Neural progenitor cell (in vitro differentiated cells): ENCODE results near the gene CCDC152. TPM values are rescaled to one million over a fixed set of nuclear protein-coding genes. Genes with fewer than 3 reads are reported as not detected.

Experiments
- DNase-seq: peaks from one replicate; pipeline ENCODE4 v3.0.0-alpha.2; 2016; ENCODE audit warnings: low spot score
- H2AFZ ChIP-seq: fragments of 200-600 bp; sonication (generic); replicated peaks from 2 replicates; pipeline ENCODE4 v1.6.1; 2016; ENCODE audit warnings: antibody characterized with exemption
- H3F3A ChIP-seq: fragments of 200-600 bp; sonication (generic); 2 replicates; pipeline ENCODE4 v1.6.1; 2016; ENCODE audit warnings: antibody characterized with exemption, low read depth
- H3K27ac ChIP-seq: fragments of 200-600 bp; sonication (generic); 2 replicates; pipeline ENCODE4 v1.5.1; 2016; ENCODE audit warnings: mild to moderate bottlenecking
- H3K27me3 ChIP-seq: fragments of 200-600 bp; sonication (generic); 2 replicates; pipeline ENCODE4 v1.6.1; 2016; ENCODE audit warnings: mild to moderate bottlenecking, moderate library complexity
- H3K36me3 ChIP-seq: fragments of 200-600 bp; sonication (generic); 2 replicates; pipeline ENCODE4 v1.5.1; 2016
- H3K4me1 ChIP-seq: fragments of 200-600 bp; sonication (generic); 2 replicates; pipeline ENCODE4 v1.6.1; 2016; ENCODE audit warnings: mixed run types
- H3K4me2 ChIP-seq: fragments of 200-600 bp; sonication (generic); 2 replicates; pipeline ENCODE4 v1.6.1; 2016
- H3K4me3 ChIP-seq: fragments of 200-600 bp; sonication (generic); 2 replicates; pipeline ENCODE4 v1.5.1; 2016
- H3K79me2 ChIP-seq: fragments of 200-600 bp; sonication (generic); 2 replicates; pipeline ENCODE4 v1.6.1; 2016; ENCODE audit warnings: low read depth
- H3K9ac ChIP-seq: fragments of 200-600 bp; sonication (generic); 2 replicates; pipeline ENCODE4 v1.6.1; 2016
- H3K9me3 ChIP-seq: fragments of 200-600 bp; sonication (generic); 2 replicates; pipeline ENCODE4 v1.5.1; 2016; ENCODE audit warnings: low read depth
- H4K20me1 ChIP-seq: fragments of 200-600 bp; sonication (generic); 2 replicates; pipeline ENCODE4 v1.6.1; 2016; ENCODE audit warnings: low read depth
- H3K27ac Mint-ChIP-seq: 3 replicates; pipeline ENCODE4 v1.8.0; 2021; ENCODE audit warnings: mixed read lengths
- H3K27me3 Mint-ChIP-seq: 2 replicates; pipeline ENCODE4 v1.8.0; 2022; ENCODE audit warnings: low read depth, mild to moderate bottlenecking, inconsistent platforms, moderate library complexity, mixed read lengths; ENCODE audit not compliant: insufficient read depth
- H3K36me3 Mint-ChIP-seq: 3 replicates; pipeline ENCODE4 v1.8.0; 2021; ENCODE audit warnings: mixed read lengths
- H3K4me1 Mint-ChIP-seq: 3 replicates; pipeline ENCODE4 v1.8.0; 2021; ENCODE audit warnings: mixed read lengths
- H3K4me3 Mint-ChIP-seq: 3 replicates; pipeline ENCODE4 v1.8.0; 2021; ENCODE audit warnings: mild to moderate bottlenecking, moderate library complexity, mixed read lengths
- H3K9me3 Mint-ChIP-seq: 3 replicates; pipeline ENCODE4 v1.8.0; 2020; ENCODE audit warnings: mixed read lengths
- CTCF ChIP-seq: fragments of 200-600 bp; sonication (generic); IDR thresholded peaks from 2 replicates; pipeline ENCODE4 v1.5.1; 2017; ENCODE audit warnings: antibody characterized with exemption, mild to moderate bottlenecking
- EZH2 ChIP-seq: fragments of 200-600 bp; sonication (generic); IDR thresholded peaks from 2 replicates; pipeline ENCODE4 v1.6.1; 2017; ENCODE audit warnings: antibody characterized with exemption, mild to moderate bottlenecking, moderate library complexity
- EZH2phosphoT487 ChIP-seq: fragments of 200-600 bp; sonication (generic); IDR thresholded peaks from 2 replicates; pipeline ENCODE4 v1.6.1; 2017; ENCODE audit warnings: antibody characterized with exemption
- total RNA-seq: library from RNA; depleted of rRNA; stranded (reverse); fragments of >200 nt; gene quantifications from 2 replicates; pipeline ENCODE4 v1.2.3, GENCODE V29; 2015; ENCODE audit warnings: low replicate concordance

CCDC152 gene
- total RNA-seq, 1 donor from 2014 or later: 23.9 TPM

- no peak overlapping the region for H3K4me3 ChIP-seq
- Mint-ChIP-seq H3K4me3 (no peak overlapping the region), H3K9me3 (peaks cover 18% of the 10 kb centered on the region)
These were observed 29.1 kb downstream of the CCDC152 start for GRCh38 chr5:42785756-42786155.

GRCh38 chr5:42787073-42787472 is 30.5 kb downstream of the CCDC152 start:
- Histone ChIP-seq H3K27ac (no peak overlapping the region), H2AFZ (no peak overlapping the region), H3K36me3 (no peaks in the 10 kb centered on the region), H3K4me3 (no peak overlapping the region), H3K9ac (no peak overlapping the region), H4K20me1 (no peaks in the 10 kb centered on the region), H3F3A (no peaks in the 10 kb centered on the region), H3K9me3 (no peaks in the 10 kb centered on the region), H3K4me1 (no peaks in the 10 kb centered on the region), H3K79me2 (no peaks in the 10 kb centered on the region), H3K27me3 (no peaks in the 10 kb centered on the region), H3K4me2 (no peak overlapping the region)
- Mint-ChIP-seq H3K4me1 (no peaks in the 10 kb centered on the region), H3K4me3 (no peak overlapping the region), H3K36me3 (no peaks in the 10 kb centered on the region), H3K27ac (no peak overlapping the region), H3K9me3 (peaks cover 18% of the 10 kb centered on the region), H3K27me3 (peaks cover 2% of the 10 kb centered on the region)
- no peak for DNase-seq
- TF ChIP-seq EZH2: no peak
- TF ChIP-seq EZH2phosphoT487: no peak
- no peak for TF ChIP-seq CTCF

More at GRCh38 chr5:42785756-42786155, 29.1 kb downstream of the CCDC152 start:
- no peaks in the 10 kb centered on the region for H3K36me3 Mint-ChIP-seq
- H2AFZ ChIP-seq: no peak overlapping the region
- no peak overlapping the region for H3K27ac ChIP-seq
- no peak for TF ChIP-seq CTCF
- TF ChIP-seq EZH2phosphoT487: no peak
- H3K27ac Mint-ChIP-seq: no peak overlapping the region
- DNase-seq: no peak
- no peaks in the 10 kb centered on the region for H3K4me1 Mint-ChIP-seq
- no peaks in the 10 kb centered on the region for H3K27me3 Mint-ChIP-seq
- H3K4me2 ChIP-seq: no peak overlapping the region
- no peak overlapping the region for H3K9ac ChIP-seq
- H3K9me3 ChIP-seq: no peaks in the 10 kb centered on the region
- no peaks in the 10 kb centered on the region for H3K79me2 ChIP-seq
- H3F3A ChIP-seq: no peaks in the 10 kb centered on the region
- no peaks in the 10 kb centered on the region for H3K27me3 ChIP-seq
- no peaks in the 10 kb centered on the region for H3K4me1 ChIP-seq
- H4K20me1 ChIP-seq: no peaks in the 10 kb centered on the region
- no peaks in the 10 kb centered on the region for H3K36me3 ChIP-seq

GRCh38 chr5:42787845-42788244 is 31.2 kb downstream of the CCDC152 start:
- Histone ChIP-seq H3K9ac (no peak overlapping the region), H3K36me3 (no peaks in the 10 kb centered on the region), H3K79me2 (no peaks in the 10 kb centered on the region), H3K27me3 (no peaks in the 10 kb centered on the region), H3K9me3 (no peaks in the 10 kb centered on the region), H4K20me1 (no peaks in the 10 kb centered on the region), H3K4me3 (no peak overlapping the region), H3K27ac (no peak overlapping the region), H3K4me2 (no peak overlapping the region), H3F3A (no peaks in the 10 kb centered on the region), H3K4me1 (no peaks in the 10 kb centered on the region), H2AFZ (no peak overlapping the region)
- peaks cover 18% of the 10 kb centered on the region for H3K9me3 Mint-ChIP-seq
- no peaks in the 10 kb centered on the region for H3K4me1 Mint-ChIP-seq
- no peaks in the 10 kb centered on the region for H3K36me3 Mint-ChIP-seq
- peaks cover 2% of the 10 kb centered on the region for H3K27me3 Mint-ChIP-seq
- no peak overlapping the region for H3K27ac Mint-ChIP-seq
- no peak overlapping the region for H3K4me3 Mint-ChIP-seq
- DNase-seq: no peak
- TF ChIP-seq EZH2phosphoT487 (no peak), EZH2 (no peak), CTCF (no peak)
